Skeletal muscle cell (primary cell): ENCODE results near the gene KMT2B.
"Not testable (repeated sequence)": the region's sequence is repeated elsewhere in the genome, so short reads cannot be mapped to it uniquely, and the experiment has no call there.

Source experiments
- DNase-seq: peaks from one replicate; pipeline ENCODE4 v3.0.0-alpha.2; 2010; ENCODE audit warnings: low read depth
- H3K4me3 ChIP-seq: 2 replicates; pipeline ENCODE4 v1.5.1; 2011; ENCODE audit warnings: low read depth, mild to moderate bottlenecking, control low read depth, low read length, moderate library complexity

KMT2B gene

DNA sequence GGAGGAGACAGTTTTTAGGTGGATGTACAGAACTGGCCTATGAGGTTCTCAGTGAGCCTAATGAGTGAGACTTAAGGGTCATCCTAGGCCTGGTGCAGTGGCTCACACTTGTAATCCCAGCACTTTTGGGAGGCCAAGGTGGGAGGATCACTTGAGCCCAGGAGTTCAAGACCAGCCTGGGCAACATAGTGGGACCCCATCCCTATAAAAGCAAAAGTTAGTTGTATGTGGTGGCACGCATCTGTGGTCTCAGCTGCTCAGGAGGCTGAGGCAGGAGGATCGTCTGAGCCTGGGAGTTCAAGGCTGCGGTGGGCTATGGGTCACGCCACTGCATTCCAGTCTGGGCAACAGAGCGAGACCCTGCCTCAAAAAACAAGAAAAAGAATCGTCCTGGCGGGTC lies 6.3 kb downstream of the KMT2B start:
- H3K4me3 ChIP-seq, DNase-seq: not testable (repeated sequence)

DNA sequence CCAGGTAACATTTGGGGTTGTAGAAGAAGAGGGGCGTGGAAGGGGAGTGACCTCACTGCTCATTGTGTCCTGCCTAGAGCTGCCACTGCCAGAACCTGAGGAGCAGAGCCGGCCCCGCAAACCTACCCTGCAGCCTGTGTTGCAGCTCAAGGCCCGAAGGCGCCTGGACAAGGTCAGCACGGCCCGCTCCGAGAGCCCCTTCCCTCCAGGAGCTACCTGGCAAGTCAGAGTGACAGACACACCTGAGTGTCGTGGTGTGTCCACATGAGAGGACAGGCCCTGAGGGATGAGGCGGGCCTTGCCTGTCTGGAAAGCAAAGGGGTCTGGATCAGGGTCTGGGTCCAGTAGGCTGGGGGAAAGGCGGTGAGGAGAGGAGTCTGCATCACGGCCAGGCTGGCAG lies 6.8 kb downstream of the KMT2B start:
- no peak overlapping the region for H3K4me3 ChIP-seq
- no peak for DNase-seq

DNA sequence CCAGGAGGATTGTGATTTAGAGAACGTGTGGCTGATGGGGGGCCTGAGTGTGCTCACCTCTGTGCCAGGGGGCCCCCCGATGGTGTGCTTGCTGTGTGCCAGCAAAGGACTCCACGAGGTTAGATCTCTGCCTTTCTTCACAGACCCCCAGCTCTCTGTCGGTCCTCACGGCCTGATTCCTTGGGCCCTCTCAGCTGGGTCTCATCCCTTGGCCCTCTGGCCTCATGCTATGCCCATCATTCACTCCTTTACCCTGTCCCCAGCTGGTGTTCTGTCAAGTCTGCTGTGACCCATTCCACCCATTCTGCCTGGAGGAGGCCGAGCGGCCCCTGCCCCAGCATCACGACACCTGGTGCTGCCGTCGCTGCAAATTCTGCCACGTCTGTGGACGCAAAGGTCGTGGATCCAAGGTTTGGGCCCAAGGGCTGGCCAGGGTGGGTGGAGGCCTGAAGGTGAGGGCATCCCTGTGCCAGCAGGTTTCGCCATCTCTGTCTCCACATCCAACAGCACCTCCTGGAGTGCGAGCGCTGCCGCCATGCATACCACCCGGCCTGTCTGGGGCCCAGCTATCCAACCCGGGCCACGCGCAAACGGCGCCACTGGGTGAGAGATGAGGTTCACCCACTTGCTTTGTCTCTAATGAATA lies 7.5 kb downstream of the KMT2B start:
- no peak overlapping the region for H3K4me3 ChIP-seq
- DNase-seq, result no peak

GRCh38 chr19:35727053-35727955 lies 9.5 kb downstream of the KMT2B start:
- no peak for DNase-seq
- no peak overlapping the region for H3K4me3 ChIP-seq

DNA sequence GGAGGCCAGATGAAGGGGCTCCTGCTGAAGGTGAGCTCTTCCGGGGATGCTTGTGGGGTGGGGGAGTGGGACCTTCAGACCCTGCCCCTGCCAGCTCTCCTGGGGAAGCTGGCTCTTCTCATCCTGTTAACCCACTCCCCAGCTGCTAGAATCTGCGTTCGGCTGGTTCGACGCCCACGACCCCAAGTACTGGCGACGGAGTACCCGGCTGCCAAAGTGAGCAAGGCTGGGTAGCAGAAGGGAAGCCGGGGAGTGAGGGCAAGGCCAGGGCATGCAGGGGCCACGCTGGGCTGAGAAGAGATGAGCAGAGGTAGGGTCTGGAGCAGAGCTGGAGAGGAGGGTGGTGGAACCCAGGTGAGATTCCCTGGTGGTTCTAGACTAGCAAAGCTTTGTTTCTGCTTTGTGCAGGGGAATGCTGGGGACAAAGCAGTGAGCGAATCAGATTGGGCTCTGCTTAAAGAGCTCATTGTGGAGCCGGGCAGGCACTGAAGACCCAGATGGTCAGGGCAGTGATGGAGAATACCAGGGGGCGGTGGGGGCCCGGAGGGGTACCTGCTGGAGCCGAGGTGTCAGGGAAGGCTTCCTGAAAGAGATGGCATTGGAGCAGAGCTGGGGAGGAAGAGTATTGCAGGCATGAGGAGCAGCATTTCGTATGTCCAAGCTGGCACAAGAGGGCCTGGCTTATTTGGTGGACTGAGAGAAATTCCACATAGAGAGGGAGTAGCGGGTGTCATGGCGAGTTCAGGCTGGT lies 10.3 kb downstream of the KMT2B start:
- no peak overlapping the region for H3K4me3 ChIP-seq
- DNase-seq, result no peak

DNA sequence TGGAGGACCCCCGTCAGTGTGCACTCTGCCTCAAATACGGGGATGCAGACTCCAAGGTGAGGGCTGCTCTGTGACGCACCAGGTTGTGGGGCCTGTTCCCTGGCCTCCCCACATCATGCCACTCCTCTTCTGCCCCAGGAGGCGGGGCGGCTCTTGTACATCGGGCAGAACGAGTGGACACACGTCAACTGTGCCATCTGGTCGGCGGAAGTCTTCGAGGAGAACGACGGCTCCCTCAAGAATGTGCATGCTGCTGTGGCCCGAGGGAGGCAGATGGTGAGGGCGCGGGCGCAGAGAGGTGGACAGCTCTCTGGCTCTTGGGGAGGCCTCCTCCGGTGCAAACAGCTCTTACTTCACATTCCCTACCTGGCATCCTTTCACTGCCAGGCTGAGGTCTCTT lies 11.2 kb downstream of the KMT2B start:
- DNase-seq, result no peak
- H3K4me3 ChIP-seq, result no peak overlapping the region

DNA sequence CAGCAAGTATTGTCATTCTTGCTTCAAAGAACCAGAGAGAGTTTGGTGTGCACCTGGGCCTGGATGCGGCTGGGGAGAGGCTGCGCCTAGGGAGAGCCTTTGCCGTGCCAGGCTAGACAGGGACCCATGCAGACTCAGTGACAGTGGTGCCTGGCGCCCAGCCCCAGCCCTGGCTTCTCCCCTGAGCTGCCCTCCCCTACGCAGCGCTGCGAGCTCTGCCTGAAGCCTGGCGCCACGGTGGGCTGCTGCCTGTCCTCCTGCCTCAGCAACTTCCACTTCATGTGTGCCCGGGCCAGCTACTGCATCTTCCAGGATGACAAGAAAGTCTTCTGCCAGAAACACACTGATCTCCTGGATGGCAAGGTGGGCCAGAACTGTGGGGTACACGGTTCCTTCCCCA lies 12.0 kb downstream of the KMT2B start:
- DNase-seq, result no peak
- no peak overlapping the region for H3K4me3 ChIP-seq

DNA sequence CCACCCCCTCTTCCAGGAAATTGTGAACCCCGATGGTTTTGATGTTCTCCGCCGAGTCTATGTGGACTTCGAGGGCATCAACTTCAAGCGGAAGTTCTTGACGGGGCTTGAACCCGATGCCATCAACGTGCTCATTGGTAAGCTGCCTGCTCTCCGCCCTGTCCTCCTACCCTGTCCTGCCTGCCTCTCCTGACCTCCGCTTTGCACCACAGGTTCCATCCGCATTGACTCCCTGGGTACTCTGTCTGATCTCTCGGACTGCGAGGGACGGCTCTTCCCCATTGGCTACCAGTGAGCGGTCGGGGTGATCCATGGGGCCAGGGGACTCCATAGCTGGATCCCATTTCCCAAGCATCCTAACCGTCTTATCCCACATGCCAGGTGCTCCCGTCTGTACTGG lies 12.5 kb downstream of the KMT2B start:
- DNase-seq, result no peak
- no peak overlapping the region for H3K4me3 ChIP-seq

- DNase-seq, result no peak
- no peak overlapping the region for H3K4me3 ChIP-seq
Measured at GRCh38 chr19:35731353-35731752, 13.6 kb downstream of the KMT2B start.

GRCh38 chr19:35731779-35732405 lies 14.1 kb downstream of the KMT2B start:
- no peak for DNase-seq
- H3K4me3 ChIP-seq, result no peak overlapping the region

- DNase-seq, result no peak
- H3K4me3 ChIP-seq, result no peak overlapping the region
Measured at GRCh38 chr19:35732540-35733179, 14.9 kb downstream of the KMT2B start.

GRCh38 chr19:35733180-35734125 lies 15.7 kb downstream of the KMT2B start:
- H3K4me3 ChIP-seq, result no peak overlapping the region
- DNase-seq, result no peak

- DNase-seq, result no peak
- H3K4me3 ChIP-seq, result no peak overlapping the region
Measured at GRCh38 chr19:35734273-35734672, 16.5 kb downstream of the KMT2B start.

DNA sequence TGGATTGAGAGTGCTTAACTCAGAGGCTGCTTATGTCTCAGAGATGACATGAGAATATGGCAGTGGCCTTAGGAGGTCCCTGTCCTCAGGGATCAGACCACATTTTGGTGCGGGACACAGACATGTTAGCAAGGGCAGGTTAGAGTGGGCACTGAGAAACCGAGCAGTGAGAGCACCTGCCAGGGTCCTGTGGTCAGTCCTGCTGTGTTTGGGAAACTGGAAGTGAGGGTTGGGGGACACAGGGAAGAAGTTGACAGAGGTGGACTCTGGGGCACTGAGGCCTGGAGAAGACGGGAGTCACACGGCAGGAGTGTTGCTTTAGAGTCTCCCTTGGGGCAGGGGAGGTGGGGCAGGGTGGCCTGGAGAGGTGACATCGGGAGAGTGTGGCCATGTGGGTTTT lies 17.1 kb downstream of the KMT2B start:
- H3K4me3 ChIP-seq, result no peak overlapping the region
- DNase-seq, result no peak

GRCh38 chr19:35736913-35737886 lies 19.4 kb downstream of the KMT2B start:
- no peak for DNase-seq
- no peak overlapping the region for H3K4me3 ChIP-seq

- no peak overlapping the region for H3K4me3 ChIP-seq
- no peak for DNase-seq
Measured at GRCh38 chr19:35738021-35738886, 20.5 kb downstream of the KMT2B start.
